Heart right ventricle (tissue), 16 donors: ENCODE measurements around the gene RAB11FIP3. TPM values are rescaled to one million over a fixed set of nuclear protein-coding genes. Genes with fewer than 3 reads are reported as not detected.
A peak's percentile ranks its signal among the peaks of the same experiment; 100 is the strongest.

ENCODE experiments used
- ATAC-seq, 8 donors: fragments of 200-7000 bp; cut with Tn5 transposase; one replicate each; pipeline ENCODE4 v1.9.1; 2020; ENCODE audit warnings: mild to moderate bottlenecking in 8 of 8, moderate library complexity in 8 of 8, moderate number of reproducible peaks in 1 of 8
- DNase-seq, 2 donors: peaks; one replicate each; pipeline ENCODE4 v3.0.0-alpha.2; 2020
- H3K27ac ChIP-seq, 10 donors: fragments of 200-600 bp; sonication (generic) in 2 of 10; one replicate each; pipeline versions ENCODE4 v1.5.0 to v1.8.0; 2020 to 2022; ENCODE audit warnings: mild to moderate bottlenecking in 3 of 10
- H3K27me3 ChIP-seq, 7 donors: fragments of 200-600 bp; one replicate each; pipeline ENCODE4 v1.8.0; 2021 to 2022; ENCODE audit warnings: mild to moderate bottlenecking in 2 of 7
- H3K36me3 ChIP-seq, 9 donors: fragments of 200-600 bp; sonication (generic) in 1 of 9; one replicate each; pipeline versions ENCODE4 v1.5.0 to v1.8.0; 2020 to 2022; ENCODE audit warnings: mild to moderate bottlenecking in 2 of 9
- H3K4me1 ChIP-seq, 9 donors: fragments of 200-600 bp; sonication (generic) in 1 of 9; one replicate each; pipeline versions ENCODE4 v1.5.0 to v1.8.0; 2020 to 2022; ENCODE audit warnings: mild to moderate bottlenecking in 4 of 9
- H3K4me3 ChIP-seq, 10 donors: fragments of 200-600 bp; sonication (generic) in 2 of 10; one replicate each; pipeline versions ENCODE4 v1.5.0 to v1.8.0; 2020 to 2022; ENCODE audit warnings: mild to moderate bottlenecking in 7 of 10, moderate library complexity in 2 of 10
- H3K9me3 ChIP-seq, 11 donors: fragments of 200-600 bp in 10 of 11; sonication (generic) in 2 of 11; one replicate each; pipeline versions ENCODE4 v1.5.0 to v1.8.0; 2013 to 2022; ENCODE audit warnings: mild to moderate bottlenecking in 2 of 11, control low read depth in 1 of 11, moderate library complexity in 1 of 11
- CTCF ChIP-seq, 9 donors: fragments of 200-600 bp; sonication (generic) in 2 of 9; IDR thresholded peaks; one replicate each; pipeline versions ENCODE4 v1.5.0 to v1.8.0; 2021 to 2022; ENCODE audit warnings: antibody characterized with exemption in 9 of 9, mild to moderate bottlenecking in 5 of 9, moderate library complexity in 1 of 9
- WGBS, 2 donors: extraction: QIAGEN DNeasy Blood & Tissue Kit; methylation state at CpG; one replicate each; pipeline ENCODE4 v1.1.7; 2013; ENCODE audit warnings: inconsistent platforms in 1 of 2; 5-methylcytosine and 5-hydroxymethylcytosine counted together
- intact Hi-C, 10 donors: fragments of 100-400 bp; cut with DNase I; formaldehyde crosslinking; loops; one replicate each; pipeline versions ENCODE4 v1.11.1 to v1.14.2; 2022
- polyA plus RNA-seq, 2 donors: library from polyadenylated mRNA; stranded (reverse); fragments of 200-250 nt; gene quantifications; one replicate each; pipeline ENCODE4 v1.2.3, GENCODE V29; 2013
- total RNA-seq, 10 donors: library from RNA; stranded (reverse); fragmentation: NEBNext Ultra II Directional in 3 of 10; extraction: Animal tissue kit (Norgen Biotek cat#: 25700) in 3 of 10; gene quantifications; one replicate each; pipeline versions ENCODE4 v1.2.1 to v1.2.4, GENCODE V29; 2021 to 2023
- donor health status: Arrhythmogenic right ventricular cardiomyopathy.
- donor health status: ischemic (EF 13 %, LVEDD 7.1; RV severe dilation, severe dysfunction).
- donor health status: healthy with polysubstance abuse.
- donor health status: DM: no; HTN: yes; CAD: no.
- donor health status: DM: no; HTN: no; CAD: no.
- donor health status: ischemic (EF 25% LVEDD 6.9; RV normal size, moderate dysfunction).
- donor health status: ischemic (EF 25% LVEDD 5.7; RV mildly dilated, moderate dysfunction).
- donor health status: healthy.
- donor health status: DM: yes; HTN: yes; CAD: no.
- donor health status: Ischemic cardiomyopathy.
- donor health status: ischemic (EF 35%, LVEDD 5.7; RV mildly dilated, moderate dysfunction).
- donor health status: nonischemic (EF 11% LVEDD 7.7; RV severe dilation, severe dysfunction).
- donor health status: DM: yes; HTN: yes; CAD: no.
- donor health status: PGD.
- donor health status: ischemic (EF 29% LVEDD 5.4; RV normal size, mild dysfunction).
- donor health status: nonischemic (EF 23%, LVEDD 6.1; RV moderate dilation, normal function).

RAB11FIP3 gene
- total and polyA plus RNA-seq, 12 donors = 16.6 to 40.3 (median 29.1) TPM

GRCh38 chr16:529012-529575 is 103.6 kb downstream of the RAB11FIP3 start:
- Histone ChIP-seq H3K9me3 (no peaks in the 10 kb centered on the region), H3K27ac (peak overlapping the region; percentile 32 to 99 (median 86)), H3K4me1 (peaks cover 23 to 71% (median 56%) of the 10 kb centered on the region in 9 donors), H3K27me3 (no peaks in the 10 kb centered on the region), H3K4me3 (peak overlapping the region in 9 of 10 donors; percentile 64 to 93 (median 78)), H3K36me3 (peaks cover 0 to 6% (median 0%) of the 10 kb centered on the region in 9 donors)
- ATAC-seq (no peak), DNase-seq (no peak)
- intact Hi-C loops = loop anchor here in 2 of 10 donors (5.0 kb wide), 2 partner anchors 38 to 102 kb away; partner anchors contain the start of genes NHLRC4 (in 1 of the 2), PIGQ (in 1 of the 2) and RAB11FIP3 (in 1 of the 2)
- no peak for TF ChIP-seq CTCF (IDR thresholded peaks at IDR 0.05)
- 51 to 63% methylated on average over 12 of the region's 12 CpGs for WGBS, 2 donors

GRCh38 chr16:530111-530817 is 104.8 kb downstream of the RAB11FIP3 start:
- DNase-seq (no peak), ATAC-seq (no peak)
- intact Hi-C loops = no loop called here
- peaks cover 26 to 75% (median 53%) of the 10 kb centered on the region in 9 donors for H3K4me1 ChIP-seq
- H3K27me3 ChIP-seq = no peaks in the 10 kb centered on the region
- peak overlapping the region in 3 of 10 donors; percentile 17 to 90 (median 89) for H3K27ac ChIP-seq
- 89 to 92% methylated on average over 23 of the region's 23 CpGs for WGBS, 2 donors
- no peak for TF ChIP-seq CTCF (IDR thresholded peaks at IDR 0.05)
- H3K4me3 ChIP-seq = no peak overlapping the region
- no peaks in the 10 kb centered on the region for H3K9me3 ChIP-seq
- H3K36me3 ChIP-seq = peaks cover 0 to 6% (median 0%) of the 10 kb centered on the region in 9 donors

- H3K27ac ChIP-seq = no peak overlapping the region
- no peaks in the 10 kb centered on the region for H3K9me3 ChIP-seq
- ATAC-seq = no peak
- no peak for DNase-seq
- intact Hi-C loops = no loop called here
- H3K4me1 ChIP-seq = peaks cover 19 to 66% (median 40%) of the 10 kb centered on the region in 9 donors
- 85 to 90% methylated on average over 16 of the region's 16 CpGs for WGBS, 2 donors
- H3K4me3 ChIP-seq = no peak overlapping the region
- no peak for TF ChIP-seq CTCF (IDR thresholded peaks at IDR 0.05)
- no peaks in the 10 kb centered on the region for H3K27me3 ChIP-seq
- H3K36me3 ChIP-seq = peaks cover 0 to 7% (median 0%) of the 10 kb centered on the region in 9 donors
Observed at GRCh38 chr16:531494-532125, 106.2 kb downstream of the RAB11FIP3 start.

GRCh38 chr16:533391-534123 is 108.1 kb downstream of the RAB11FIP3 start:
- ATAC-seq (no peak), DNase-seq (no peak)
- WGBS, 2 donors = 69 to 74% methylated on average over 30 of the region's 30 CpGs
- no peak for TF ChIP-seq CTCF (IDR thresholded peaks at IDR 0.05)
- H3K27ac ChIP-seq = no peak overlapping the region
- peaks cover 11 to 61% (median 32%) of the 10 kb centered on the region in 9 donors for H3K4me1 ChIP-seq
- no peaks in the 10 kb centered on the region for H3K9me3 ChIP-seq
- intact Hi-C loops = no loop called here
- H3K27me3 ChIP-seq = no peaks in the 10 kb centered on the region
- no peak overlapping the region for H3K4me3 ChIP-seq
- H3K36me3 ChIP-seq = peaks cover 0 to 26% (median 0%) of the 10 kb centered on the region in 9 donors
